Measurements from ENCODE around the gene RPS6KA2.

Gene RPS6KA2

GRCh38 chr6:166608774-166609173, 18.3 kb downstream of the RPS6KA2 start:
- TF ChIP-seq CTCF (IDR thresholded peaks at IDR 0.05; ENCODE audit: unreplicated experiment in 3 of 3) = no peak
- H3K4me3 Mint-ChIP-seq = no peak overlapping the region
- no peak overlapping the region for H3K27ac Mint-ChIP-seq
- H3K36me3 Mint-ChIP-seq (ENCODE audit: low read depth) = no peaks in the 10 kb centered on the region
- H3K4me1 Mint-ChIP-seq = peaks cover 19% of the 10 kb centered on the region
- H3K9me3 Mint-ChIP-seq = no peaks in the 10 kb centered on the region
- H3K27me3 Mint-ChIP-seq (ENCODE audit: low read depth) = no peaks in the 10 kb centered on the region

GRCh38 chr6:166605752-166606151, 21.3 kb downstream of the RPS6KA2 start:
- H3K36me3 Mint-ChIP-seq (ENCODE audit: low read depth) = no peaks in the 10 kb centered on the region

GRCh38 chr6:166604911-166605310, 22.1 kb downstream of the RPS6KA2 start:
- no peaks in the 10 kb centered on the region for H3K36me3 Mint-ChIP-seq (ENCODE audit: low read depth)
- H3K27ac Mint-ChIP-seq = no peak overlapping the region
- H3K27me3 Mint-ChIP-seq (ENCODE audit: low read depth) = peaks cover 2% of the 10 kb centered on the region
- H3K4me3 Mint-ChIP-seq = no peak overlapping the region
- H3K9me3 Mint-ChIP-seq = no peaks in the 10 kb centered on the region
- no peaks in the 10 kb centered on the region for H3K4me1 Mint-ChIP-seq
- no peak for TF ChIP-seq CTCF (IDR thresholded peaks at IDR 0.05; ENCODE audit: unreplicated experiment in 3 of 3)

More at GRCh38 chr6:166605752-166606151, 21.3 kb downstream of the RPS6KA2 start:
- Mint-ChIP-seq H3K27ac (no peak overlapping the region), H3K4me1 (no peaks in the 10 kb centered on the region), H3K27me3 (ENCODE audit: low read depth) (no peaks in the 10 kb centered on the region), H3K9me3 (no peaks in the 10 kb centered on the region), H3K4me3 (no peak overlapping the region)
- TF ChIP-seq CTCF (IDR thresholded peaks at IDR 0.05; ENCODE audit: unreplicated experiment in 3 of 3) = no peak

DNA sequence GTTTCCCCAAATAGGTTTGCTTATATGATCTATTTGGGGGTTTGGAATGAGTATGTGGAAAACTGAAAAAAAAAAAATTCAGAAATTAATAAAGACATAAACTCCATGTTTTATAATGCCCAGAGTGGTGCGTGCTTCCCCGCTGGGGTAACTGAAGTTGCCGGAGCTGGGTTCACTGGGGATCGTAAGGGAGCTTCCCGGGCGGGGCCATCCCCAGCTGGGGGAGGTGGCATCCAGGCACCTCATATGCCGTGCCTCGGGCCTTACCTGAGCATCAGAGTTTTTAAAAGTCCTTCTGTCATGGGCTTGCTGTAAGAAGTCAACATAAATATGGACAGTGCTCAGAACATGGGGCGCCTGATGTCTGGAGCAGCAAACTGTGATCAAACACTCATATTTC, 22.7 kb downstream of the RPS6KA2 start:
- Mint-ChIP-seq H3K27me3 (ENCODE audit: low read depth) (peaks cover 3% of the 10 kb centered on the region), H3K4me3 (no peak overlapping the region), H3K9me3 (no peaks in the 10 kb centered on the region), H3K4me1 (no peaks in the 10 kb centered on the region), H3K36me3 (ENCODE audit: low read depth) (no peaks in the 10 kb centered on the region), H3K27ac (no peak overlapping the region)
- no peak for TF ChIP-seq CTCF (IDR thresholded peaks at IDR 0.05; ENCODE audit: unreplicated experiment in 3 of 3)

DNA sequence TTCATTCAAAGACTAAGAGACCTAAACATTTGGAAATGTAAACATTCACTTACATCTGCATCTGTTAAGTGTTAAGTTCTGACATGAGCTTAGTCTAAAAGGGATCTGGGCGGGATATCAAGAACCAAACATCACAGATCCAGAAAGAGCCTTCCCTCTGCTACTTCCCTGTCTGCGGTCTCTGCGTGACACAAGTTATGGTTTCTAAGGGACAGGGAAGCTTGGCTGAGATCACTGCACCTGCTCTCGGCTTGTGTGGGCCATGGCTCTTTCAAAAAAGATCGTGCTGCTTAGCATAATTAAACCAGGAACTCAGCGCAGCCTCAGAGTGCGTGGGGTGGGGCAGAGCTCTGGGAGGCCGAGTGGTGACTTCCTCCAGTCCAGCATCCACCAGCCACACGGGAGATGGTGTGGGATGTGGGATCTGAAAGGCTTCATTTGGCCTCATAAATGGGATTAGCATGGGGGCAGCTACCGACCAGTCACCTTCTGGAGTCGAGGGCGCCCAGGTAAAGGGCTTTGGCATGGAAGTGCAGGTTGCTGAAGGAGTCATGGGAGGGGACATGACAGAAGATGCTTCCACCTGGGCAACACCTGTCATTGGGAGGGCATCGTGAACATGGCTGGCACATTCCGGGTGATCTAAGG, 23.9 kb downstream of the RPS6KA2 start:
- no peak overlapping the region for H3K27ac Mint-ChIP-seq
- no peak overlapping the region for H3K4me3 Mint-ChIP-seq
- H3K9me3 Mint-ChIP-seq = no peaks in the 10 kb centered on the region
- TF ChIP-seq CTCF (IDR thresholded peaks at IDR 0.05; ENCODE audit: unreplicated experiment in 3 of 3) = no peak
- H3K4me1 Mint-ChIP-seq = no peaks in the 10 kb centered on the region
- H3K36me3 Mint-ChIP-seq (ENCODE audit: low read depth) = no peaks in the 10 kb centered on the region
- peaks cover 3% of the 10 kb centered on the region for H3K27me3 Mint-ChIP-seq (ENCODE audit: low read depth)

- peaks cover under 1% of the 10 kb centered on the region for H3K36me3 Mint-ChIP-seq (ENCODE audit: low read depth)
- no peak for TF ChIP-seq CTCF (IDR thresholded peaks at IDR 0.05; ENCODE audit: unreplicated experiment in 3 of 3)
- H3K4me3 Mint-ChIP-seq = no peak overlapping the region
- no peaks in the 10 kb centered on the region for H3K4me1 Mint-ChIP-seq
- H3K27ac Mint-ChIP-seq = no peak overlapping the region
- peaks cover 8% of the 10 kb centered on the region for H3K27me3 Mint-ChIP-seq (ENCODE audit: low read depth)
- no peaks in the 10 kb centered on the region for H3K9me3 Mint-ChIP-seq
Measured at GRCh38 chr6:166601956-166602355, 25.1 kb downstream of the RPS6KA2 start.
